NCI-H82 treated with DMSO at 0.1 percent for 48 hours (cell line): ENCODE measurements around the gene SAMD4A.

Experiments used
- DNase-seq: peaks from one replicate; lab custom pipeline; 2025; ENCODE audit not compliant: unreplicated experiment; lab: John Stamatoyannopoulos, UW

Gene SAMD4A

DNA sequence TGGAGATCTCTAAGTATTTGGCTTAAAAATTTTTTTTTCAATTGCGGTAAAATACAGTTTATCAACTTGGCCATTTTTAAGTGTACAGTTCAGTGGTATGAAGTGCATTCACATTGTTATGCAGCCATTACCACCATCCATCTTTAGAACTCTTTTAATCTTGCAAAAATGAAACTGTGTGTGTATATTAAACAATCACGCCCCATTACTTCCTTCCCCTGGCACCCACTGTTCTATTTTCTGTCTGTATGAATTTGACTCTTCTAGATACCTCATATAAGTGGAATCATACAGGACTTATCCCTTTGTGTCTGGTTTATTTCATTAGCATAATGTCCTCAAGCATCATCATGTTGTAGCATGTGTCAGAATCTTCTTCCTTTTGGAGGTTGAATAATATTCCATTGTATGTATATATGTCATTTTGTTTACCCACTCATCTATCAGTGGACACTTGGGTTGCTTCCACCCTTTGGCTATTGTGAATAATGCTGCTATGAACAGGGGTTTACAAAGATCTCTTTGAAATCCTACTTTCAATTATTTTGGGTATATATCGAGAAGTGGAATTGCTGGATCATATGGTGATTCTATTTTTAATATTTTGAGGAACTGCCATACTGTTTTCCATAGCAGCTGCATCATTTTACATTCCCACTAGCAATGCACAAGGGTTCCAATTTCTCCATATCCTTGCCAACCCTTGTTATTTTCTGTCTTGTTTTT lies 62.9 kb downstream of the SAMD4A start:
- DNase-seq, result no peak

DNA sequence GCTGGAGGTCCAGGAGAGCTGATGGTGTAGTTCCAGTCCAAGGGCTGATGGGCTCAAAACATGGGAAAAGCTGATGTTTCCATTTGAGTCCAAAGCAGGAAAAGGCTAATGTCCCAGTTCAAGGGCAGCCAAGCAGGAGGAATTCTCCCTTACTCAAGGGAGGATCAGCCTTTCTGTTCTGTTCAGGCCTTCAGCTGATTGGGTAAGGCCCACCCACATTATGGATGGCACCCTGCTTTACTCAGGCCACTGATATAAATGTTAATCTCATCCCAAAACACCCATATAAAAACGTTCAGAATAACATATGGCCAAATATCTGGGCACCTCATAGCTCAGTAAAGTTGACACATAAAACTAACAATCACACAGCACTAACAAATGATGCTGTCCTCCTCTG lies 64.1 kb downstream of the SAMD4A start:
- no peak for DNase-seq

DNA sequence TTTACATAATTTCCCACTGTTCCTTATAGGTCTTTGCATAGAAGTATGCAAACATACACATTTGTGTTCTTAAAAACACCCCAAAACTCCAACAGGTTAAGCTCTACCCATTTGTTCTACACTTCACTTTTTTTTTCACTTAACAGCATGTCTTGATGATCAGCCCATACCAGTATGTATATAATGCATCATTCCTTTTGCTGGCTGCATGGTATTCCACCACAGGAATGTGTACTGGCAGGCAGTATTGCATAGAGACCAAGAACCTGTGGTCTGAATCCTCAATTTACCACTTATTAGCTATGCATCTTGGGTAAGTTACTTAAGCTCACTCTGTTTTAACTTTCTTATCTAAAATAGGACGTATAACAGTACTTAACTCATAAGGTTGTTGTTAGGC lies 65.5 kb downstream of the SAMD4A start:
- DNase-seq, result no peak

DNA sequence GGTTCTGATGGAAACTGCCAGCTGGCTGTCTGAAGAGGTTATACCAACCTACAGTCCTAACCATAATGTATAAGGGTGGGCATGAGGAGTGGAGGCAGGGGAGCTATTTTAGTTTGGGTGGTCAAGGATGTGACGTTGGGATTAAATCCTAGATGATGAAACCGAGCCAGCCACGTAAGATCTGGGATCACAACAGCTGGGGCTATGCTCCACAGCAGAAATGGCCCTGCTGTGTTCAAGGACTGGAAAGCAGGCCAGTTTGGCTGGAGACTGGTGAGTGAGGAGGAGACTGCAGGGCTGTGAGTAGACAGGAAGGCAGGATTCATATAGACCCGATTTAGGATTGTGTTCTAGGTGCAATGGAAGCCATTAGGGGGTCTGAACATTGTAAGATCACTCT lies 66.1 kb downstream of the SAMD4A start:
- DNase-seq, result no peak

DNA sequence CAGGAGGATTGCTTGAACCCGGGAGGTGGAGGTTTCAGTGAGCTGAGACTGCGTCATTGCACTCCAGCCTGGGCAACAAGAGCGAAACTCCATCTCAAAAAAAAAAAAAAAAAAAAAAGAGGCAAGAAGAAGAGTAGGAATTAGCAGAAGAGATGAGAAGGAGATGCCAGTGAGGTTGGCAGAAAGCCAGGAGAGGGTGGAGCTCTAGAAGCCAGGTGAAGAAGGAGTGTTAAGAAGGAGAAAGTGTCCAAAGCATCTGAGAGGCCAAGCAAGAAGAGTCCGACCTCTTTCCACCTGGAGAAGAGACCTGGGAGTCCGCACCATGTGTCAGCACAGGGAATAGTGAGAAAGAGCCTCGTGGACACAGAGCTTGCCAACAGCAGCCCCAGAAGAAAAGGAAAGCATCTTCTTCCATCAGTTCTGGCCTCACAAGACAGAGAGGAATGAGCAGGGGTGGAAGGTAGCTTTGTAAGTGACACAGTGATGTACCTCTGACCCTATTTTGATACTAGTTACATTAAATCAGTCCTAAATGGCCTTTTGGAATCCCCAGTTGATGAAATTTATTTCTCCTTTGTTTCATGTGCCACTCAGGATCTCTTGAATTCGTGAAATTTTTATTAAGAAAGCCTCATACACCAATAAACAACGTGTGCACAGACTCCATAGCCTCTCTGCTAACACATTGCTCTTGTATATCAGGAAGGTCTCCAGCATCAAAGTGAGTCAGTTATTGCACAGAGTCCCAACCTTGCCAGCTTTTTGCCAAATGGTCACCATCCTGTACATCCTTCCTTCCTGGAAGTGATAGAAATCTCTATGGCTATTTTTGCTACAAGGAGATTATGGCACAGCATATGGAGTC lies 70.6 kb downstream of the SAMD4A start:
- no peak for DNase-seq

DNA sequence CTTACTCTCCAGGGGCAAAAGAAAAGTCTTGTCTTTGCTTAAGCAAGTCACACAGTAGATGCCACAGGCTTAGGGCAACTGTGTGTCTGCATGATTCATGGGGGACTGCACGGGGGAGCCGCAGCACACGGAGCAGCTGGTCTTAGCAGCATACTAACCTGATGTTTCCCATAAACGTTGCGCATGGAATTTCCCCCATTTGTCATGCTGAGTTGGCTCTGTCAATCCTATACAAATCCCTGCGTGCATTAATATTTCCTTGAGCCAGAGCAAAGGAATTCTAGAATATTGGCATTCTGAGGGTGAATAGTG lies 71.2 kb downstream of the SAMD4A start:
- DNase-seq, result no peak

DNA sequence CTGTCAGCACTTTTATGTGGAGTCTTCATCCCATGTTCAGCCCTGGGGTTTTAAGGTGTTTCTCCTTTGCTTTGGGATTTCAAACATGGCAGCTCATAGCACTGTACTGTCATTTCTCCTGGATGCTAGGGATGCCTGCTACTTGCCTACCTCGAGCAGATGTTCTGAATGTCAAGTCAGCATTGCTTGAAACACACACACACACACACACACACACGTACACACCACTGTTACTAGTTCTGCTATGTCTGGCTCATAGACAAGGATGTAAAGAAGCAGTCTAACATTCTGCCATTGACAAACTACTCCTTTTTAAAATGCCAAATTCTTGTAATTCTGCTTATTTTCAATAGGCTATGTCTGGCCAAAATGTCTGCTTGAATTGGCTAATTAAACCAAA lies 72.7 kb downstream of the SAMD4A start:
- no peak for DNase-seq

DNA sequence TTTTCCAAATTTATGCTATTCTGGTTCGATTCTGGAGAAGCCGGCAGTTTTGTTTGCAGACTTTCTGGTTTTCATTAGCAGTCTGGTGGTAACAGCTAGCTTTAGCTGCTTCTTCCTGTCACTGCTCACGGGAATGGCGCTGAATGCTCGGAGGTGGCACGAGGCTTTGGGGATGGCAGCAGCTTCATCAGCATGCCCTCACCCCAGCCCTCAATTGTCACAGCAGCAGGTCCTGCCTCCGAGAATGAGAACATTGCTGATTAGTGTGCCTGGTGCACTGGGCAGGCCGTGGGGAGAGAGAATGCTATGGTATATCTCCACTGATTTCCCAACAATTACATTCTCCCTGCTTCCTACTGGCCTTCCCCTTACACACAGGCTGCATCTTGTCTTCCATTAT lies 73.6 kb downstream of the SAMD4A start:
- DNase-seq, result no peak

DNA sequence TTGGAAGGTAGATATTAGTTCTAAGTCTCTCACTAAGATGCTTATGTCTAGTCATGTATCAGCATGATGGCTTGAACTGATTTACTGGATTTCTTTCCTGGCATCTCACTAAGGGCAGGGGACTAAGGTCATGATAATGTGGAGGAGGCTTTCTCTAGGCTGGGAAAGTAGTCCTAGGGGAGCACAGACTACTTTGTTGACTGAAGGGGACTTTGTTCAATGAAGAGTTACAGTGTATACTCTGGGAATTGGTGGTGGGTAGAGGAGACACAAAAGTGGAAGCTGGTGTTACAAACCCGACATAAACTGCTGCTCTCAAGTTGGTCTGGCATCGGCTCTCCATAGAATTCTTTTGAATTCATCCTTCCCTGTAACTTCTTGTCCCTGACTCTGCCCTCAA lies 75.2 kb downstream of the SAMD4A start:
- no peak for DNase-seq

DNA sequence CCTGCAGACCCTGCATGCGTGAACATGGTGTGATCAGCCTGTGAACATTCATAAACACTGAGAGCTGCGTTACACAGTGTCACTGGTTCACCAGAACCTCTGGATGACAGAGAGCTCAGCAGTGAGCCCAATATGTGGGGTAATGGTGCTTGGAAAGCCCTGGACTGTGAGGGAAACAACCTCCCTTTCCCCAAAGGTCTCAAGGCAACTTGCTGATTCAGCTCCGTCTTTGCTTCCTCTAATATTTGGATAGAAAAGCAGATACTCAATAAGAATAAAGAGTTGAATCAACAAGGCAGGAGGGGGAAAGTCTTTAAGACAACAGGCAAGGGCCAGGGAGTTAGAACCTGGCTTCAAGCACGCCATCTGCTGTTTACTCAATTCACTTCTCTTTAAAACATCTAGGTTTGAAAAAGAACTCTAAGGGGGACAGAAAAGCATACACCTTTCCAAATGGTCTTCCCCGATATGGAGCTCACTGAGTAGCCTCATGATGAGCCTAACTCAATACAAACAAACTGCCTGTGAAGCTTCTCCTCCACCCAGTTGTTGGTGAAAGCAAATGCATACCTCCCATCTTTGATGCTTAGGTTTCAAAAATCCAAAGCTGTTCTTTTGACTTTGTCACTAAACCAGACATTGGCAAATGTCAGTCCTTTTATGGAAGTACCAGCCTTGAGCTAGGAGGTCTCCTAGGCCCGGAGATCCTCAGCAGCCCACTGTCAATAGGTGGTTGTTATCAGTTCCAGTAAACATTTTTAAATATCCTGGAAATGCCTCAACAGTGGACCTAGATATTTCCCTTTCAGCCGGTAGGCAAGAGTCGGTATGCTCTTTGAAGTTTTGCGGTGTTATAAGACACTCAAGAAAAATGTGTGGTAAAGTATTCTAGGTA lies 76.1 kb downstream of the SAMD4A start:
- no peak for DNase-seq

DNA sequence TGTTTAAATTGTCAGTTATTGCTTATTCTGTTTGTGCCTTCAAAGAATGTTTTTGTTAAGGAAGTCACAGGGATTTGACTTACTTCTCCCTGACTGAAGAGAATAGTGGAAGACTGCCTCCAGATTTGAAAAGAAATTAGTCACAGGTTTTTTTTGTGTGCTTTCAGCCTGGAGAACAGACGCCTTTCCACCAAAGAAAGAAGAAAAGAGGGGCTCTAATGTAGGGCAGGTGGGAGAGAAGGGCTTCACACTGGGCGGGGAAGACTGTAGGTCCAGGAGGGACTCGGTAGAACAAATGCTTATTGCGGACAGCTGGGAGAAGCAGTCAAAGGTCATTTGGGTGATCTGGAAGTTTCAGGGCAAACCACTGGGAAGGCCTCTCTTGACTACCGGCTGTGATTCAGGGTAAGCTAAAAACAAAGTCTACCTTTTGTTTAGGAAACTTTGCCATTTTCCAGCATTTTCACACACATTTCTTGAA lies 76.8 kb downstream of the SAMD4A start:
- DNase-seq, result no peak

DNA sequence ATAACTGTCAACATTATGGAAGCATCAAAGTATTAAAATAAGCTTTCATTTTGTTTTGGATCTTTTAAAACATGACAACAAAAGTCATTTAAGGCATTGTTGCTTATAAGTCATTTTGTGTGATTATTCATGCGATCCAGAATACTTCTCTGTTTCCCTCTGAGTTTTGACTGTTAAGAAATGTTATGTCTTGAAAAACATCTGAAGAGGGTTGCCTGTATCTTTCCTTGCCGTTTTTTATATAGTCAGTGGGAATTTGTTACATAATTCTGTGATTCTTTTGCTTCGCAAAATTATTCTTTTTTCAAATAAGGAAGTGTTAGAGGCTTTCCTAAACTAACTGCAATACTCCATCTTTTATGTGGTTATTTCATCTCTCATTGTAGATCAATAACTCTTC lies 78.7 kb downstream of the SAMD4A start:
- DNase-seq, result no peak

DNA sequence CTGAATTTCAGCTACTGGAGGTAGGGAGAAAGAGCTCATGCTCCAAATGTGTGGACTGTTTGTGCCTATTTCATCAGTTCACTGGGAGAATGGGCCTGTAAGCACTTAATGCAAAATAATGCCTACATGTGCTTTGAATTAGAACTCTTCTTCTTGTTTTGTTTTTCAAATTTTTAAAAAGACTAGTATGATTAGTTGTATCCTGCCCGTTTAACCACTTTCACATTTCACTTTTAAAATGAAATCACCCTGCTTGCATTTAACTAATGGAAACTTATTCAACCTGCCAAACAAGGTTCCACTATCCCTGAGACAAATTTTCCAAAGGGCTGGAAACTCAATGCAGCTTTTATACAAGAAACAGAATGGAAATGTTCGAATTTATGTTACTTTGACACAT lies 79.7 kb downstream of the SAMD4A start:
- DNase-seq, result no peak

DNA sequence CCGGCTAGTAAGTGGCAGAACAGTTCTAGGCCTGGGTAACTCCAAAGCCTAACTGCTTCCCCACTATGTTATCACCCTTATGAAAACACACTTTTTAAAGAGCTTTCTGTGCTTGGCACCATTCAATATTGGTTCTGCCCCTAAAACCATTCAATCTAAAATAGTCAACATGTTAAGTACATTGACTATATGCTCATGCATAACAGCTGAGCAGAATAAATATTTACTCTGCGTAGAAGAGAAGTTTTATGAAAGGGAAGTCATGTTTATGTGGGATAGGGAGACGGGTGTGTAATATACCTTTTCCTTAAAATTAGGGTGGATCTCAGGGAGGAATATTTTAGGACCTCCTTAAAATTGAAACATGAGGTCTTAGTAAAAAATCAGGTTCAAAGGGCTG lies 80.5 kb downstream of the SAMD4A start:
- no peak for DNase-seq

DNA sequence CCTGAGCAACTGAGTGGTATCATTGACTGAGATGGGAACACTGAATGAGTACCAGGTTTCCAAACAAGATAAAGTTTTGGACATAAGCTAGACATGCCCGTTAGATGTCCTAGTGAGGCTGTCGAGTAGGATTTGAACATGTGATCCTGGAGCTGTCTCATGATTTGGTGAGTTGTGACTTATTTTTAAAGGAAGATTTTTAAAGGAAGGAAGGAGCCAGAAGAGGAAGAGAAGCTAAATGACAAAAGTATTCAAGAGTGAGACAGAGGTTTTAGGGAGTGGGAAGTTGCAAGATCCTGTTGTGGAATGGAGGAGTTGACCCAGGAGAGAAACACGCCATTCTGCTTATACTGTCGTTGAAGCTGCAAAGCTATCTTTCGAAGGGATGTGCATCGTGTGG lies 82.1 kb downstream of the SAMD4A start:
- DNase-seq, result no peak

DNA sequence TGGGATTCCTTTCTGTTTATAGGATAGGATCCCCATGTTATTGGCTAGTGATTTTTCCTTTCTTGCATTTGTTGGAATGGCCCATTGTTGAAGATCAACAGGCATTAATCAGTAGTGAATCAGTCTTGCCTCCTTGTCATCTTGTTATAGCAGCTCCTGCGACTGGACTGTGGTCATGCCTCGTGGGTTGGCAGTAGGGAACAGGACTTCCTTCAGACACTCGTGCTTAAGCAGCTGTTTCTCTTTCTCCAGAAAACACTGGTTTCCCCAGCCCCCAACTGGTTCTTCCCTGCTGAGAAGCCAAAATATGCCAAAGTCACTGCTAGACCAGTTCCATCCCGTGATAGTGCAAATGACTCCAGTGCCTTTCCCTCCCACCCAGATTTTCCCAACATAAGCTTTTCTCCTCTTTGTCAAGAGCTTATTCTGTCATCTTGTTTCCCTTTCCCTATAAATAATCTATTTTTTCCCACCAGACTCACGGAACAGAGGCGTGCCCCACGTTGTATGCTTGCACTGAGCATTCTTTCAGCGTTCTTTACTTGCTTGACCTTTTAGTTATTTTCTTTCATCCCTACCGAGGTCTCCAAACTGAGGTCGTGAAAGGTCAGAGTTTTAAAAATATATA lies 83.5 kb downstream of the SAMD4A start:
- DNase-seq, result no peak

DNA sequence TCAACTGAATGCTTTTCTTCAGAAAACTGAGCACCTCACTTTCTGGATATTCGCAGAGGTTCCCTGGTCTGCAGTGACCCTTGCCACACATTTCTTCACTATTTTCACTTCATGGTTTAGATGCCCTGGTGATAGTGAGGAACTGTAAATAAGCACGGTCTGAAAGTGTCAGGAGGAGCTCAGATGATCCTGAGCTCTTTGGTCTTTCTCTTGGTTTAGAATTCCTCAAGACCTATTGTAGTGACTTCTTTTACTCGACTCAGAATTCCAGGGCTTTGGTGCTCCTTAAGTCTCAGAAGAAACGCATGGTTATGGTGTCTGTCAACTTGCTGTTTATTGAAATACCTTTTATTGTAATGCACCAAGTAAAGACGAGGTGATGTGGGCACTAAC lies 84.0 kb downstream of the SAMD4A start:
- no peak for DNase-seq

DNA sequence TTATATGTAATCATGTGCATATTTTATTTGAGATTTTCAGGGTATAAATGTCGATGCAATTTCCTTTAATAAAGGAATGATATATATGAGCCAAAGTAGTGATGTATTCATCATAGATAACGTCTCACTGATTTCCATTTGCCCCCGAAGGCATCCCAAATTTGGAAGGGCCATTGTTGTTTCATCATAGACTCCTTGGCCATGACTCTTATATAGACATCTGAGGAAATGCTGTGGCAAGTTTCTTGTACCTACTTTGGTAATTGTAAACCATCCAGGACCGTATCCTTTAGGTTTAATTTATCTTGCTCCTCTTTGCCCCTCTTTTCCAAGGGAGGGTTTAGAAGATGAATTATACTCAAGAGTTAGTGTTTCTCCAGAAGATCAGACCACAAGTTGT lies 84.7 kb downstream of the SAMD4A start:
- no peak for DNase-seq

DNA sequence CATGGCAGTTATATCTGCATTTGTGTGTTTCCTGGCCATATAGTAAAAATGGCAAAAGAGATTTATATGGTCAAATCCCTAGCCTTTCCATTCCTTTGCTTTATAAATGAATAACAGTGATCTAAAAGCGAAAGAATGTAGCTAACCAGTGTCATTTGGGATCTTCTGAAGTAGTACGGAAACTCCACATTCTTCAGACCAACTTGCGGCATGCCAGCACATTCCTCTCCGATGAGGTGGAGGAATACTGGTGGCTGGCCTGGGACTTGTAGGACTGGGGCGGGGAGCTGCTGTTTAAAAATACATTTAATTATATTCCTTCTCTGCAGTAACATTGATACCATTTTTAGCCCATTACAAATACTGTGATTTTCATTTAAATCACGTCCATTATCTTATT lies 85.3 kb downstream of the SAMD4A start:
- no peak for DNase-seq

DNA sequence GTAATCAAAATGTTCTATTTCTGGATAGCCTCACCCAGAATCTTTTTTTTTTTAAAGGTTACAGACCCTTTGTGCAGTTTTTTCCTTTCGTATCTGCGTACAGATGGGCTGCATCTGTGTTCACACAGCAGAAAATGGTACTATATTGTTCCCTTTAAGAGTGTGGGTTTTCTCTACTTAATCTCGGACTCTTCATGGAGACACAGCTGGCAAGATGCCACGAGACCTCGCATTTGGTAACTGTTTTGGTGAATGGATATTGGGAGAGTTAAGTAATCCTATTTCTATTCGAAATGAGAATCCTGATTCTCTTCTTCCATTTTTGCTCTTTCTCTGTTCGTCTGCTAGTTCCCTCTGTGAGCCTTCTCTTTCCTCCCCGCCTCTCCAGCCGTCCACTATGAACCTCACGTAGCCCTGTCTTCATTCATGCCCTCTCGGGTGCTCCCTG lies 85.7 kb downstream of the SAMD4A start:
- no peak for DNase-seq
